ENCODE measurements around the gene KDM5C. TPM values are rescaled to one million over a fixed set of nuclear protein-coding genes. Genes with fewer than 3 reads are reported as not detected.

Gene KDM5C
- total RNA-seq, 1 donor from 2014 or later = 73.6 TPM

DNA sequence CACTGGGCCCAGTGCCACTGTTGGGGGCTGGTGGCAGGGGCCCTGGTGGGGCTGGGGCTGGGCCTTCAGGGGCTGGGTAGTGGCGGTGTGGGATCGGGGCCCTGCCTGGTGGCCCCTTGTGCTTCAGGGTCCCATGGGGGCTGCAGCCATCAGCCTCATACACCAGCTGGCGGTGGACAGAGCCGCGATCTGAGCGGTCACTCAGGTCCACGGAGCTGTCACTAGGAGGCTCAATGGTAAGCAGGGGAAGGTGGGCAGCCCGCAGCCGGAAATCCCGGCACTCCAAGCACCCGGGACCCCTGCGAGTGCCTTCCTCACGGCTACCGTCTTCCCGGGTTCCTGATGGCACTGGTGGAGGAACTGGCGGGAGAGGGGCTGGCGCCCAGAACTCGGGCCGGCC is 25.5 kb upstream of the KDM5C start:
- ATAC-seq = no peak

DNA sequence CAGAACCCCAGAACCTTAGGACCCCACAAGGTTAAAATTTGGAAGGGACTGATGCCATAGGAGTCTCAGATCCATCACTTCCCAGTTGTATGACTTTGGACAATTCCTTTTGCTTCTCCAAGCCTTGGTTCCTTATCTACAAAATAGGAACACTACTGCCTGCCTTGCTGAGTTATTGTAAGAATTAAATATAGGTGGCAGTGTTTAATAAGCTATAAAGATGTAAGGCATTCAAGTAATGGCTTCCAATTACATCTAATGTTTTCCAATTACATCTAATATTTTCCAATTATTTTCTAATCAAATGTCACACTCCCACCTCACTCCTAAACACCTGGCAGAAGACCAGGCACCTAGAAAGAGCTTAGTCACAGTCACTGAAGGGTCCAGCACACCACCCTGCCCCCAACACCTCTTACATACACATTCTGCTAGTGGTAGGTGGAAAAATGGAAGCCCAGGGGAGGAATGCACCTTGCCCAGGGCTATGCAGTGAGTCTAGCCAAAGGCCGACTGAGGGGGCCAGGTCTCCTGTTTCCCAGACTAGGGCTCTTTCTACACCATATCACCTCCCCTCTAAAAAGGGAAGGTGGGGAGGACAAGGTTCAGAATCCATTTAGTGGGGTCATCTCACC is 24.5 kb upstream of the KDM5C start:
- ATAC-seq = no peak

DNA sequence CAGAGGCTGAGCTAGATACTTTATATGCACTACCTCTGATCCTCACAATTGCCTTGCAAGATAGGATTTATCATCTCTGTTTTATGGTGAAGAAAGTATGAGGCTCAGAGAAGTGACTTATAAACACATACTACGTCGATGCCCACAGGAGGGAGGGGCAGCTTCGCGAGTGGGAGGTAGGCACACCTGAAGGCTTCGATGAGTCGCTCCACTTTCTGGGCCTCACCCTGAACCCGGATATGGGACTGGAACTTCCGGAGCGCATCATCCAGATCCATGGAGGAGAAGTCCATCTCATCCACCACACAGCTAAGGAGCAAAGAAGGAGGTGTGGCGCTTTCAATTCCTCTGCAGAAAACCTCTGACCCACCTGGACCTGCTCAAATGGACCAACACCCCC is 22.9 kb upstream of the KDM5C start:
- ATAC-seq = peak; percentile 56

DNA sequence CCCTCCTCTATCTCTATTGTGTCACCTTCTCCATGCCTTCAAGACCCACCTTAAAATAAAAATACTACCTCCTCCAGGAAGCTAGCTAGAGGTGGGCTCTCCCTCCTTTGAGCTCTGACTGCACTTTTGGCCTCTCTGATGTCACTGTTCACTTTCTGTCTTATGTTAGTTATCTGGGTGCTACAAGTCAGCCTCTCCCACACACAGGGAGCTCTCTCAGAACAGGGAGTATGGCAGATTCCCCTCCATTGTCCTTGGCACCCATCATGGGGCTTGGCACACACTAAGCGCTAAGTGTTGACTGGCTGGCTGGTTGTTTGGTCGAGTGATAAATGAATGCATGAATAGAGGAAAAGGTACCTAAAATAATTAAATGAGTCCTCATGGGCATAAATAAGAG is 21.2 kb upstream of the KDM5C start:
- no peak for ATAC-seq

DNA sequence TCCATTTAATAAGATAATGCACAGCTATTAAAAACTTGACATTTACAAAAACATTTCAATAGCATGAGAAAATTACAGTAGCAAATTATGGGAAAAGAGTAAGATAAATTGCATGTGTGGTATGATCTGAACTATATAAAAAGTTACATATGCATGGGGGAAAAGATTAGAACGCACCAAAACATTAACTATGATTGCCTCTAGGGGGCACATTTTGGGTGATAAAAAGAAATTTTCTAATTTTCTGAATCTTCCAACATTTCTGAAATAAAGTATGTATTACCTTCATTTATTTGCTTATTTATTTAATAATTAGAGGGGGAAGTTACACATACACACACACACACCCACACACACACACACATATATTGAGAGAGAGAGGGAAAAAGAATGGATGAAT is 19.6 kb upstream of the KDM5C start:
- ATAC-seq = no peak

DNA sequence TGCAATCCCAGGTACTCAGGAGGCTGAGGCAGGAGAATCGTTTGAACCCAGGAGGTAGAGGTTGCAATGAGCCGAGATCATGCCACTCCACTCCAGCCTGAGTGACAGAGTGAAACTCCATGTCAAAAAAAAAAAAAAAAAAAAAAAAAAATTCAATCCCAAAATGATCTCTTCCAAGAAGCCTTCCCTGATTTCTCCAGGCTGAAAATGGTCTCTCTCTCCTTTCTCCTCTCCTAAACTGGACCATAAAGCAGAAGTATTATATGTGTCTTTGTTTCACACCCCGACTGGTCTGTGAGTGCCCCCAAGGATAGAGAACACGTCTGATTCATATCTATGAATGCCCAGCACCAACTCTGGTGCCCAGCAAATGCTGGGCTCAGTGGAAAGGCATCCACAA is 17.3 kb upstream of the KDM5C start:
- no peak for ATAC-seq

DNA sequence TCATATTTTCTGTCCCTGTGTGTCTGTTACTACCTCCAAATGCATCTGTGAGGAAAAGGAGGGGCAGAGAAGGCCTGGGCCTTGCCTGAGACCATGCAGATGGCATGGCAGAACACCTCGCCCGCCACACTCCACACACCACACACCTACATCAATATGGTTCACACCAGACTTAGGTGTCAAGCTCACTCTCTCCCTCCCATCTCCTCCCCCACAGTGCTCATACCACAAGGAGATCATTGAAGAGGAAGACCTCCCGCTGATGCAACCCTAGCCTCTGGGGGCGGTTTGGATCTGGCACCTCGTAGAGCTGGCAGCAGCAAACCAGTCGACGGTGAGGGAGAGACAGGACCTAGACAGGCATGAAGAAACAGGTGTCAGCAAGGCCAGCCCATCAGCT is 16.6 kb upstream of the KDM5C start:
- no peak for ATAC-seq

DNA sequence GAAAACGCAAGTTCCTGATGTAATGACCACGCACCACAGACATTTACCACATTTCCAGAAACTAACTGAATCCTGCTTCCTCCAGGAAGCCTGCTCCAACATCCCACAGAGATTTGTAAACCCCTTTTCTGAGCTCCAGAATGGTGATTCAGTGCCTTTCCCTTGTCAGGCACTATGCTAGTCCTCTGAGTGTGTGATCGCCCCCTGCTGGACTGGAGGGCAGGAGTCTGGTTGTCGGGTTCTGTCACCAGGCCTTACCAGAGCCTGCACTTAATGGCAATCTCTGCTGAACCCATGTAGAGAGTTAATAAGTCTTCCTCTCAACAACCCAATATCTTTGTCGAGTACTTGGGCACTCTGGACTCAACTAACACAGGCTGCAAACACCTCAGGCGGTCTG is 14.5 kb upstream of the KDM5C start:
- no peak for ATAC-seq

DNA sequence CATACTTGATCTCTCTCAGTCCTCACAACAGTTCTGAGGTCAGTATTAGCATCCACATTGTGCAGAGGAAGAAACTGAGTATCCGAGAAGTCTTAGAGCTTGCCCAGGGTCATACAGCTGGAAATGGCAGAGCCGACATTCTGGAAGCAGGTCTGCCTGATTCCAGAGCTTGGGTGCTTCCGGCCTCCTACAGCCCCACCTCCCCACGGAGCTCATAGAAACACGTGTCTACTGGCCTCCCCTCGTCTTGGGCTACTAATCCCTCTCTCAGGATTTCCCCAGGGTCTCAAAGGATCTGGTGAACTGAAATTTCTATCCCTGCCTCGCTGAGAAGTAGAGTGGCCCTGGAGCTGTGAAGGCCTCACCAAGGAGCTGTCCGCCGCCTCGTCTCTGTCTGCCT is 12.0 kb upstream of the KDM5C start:
- no peak for ATAC-seq

DNA sequence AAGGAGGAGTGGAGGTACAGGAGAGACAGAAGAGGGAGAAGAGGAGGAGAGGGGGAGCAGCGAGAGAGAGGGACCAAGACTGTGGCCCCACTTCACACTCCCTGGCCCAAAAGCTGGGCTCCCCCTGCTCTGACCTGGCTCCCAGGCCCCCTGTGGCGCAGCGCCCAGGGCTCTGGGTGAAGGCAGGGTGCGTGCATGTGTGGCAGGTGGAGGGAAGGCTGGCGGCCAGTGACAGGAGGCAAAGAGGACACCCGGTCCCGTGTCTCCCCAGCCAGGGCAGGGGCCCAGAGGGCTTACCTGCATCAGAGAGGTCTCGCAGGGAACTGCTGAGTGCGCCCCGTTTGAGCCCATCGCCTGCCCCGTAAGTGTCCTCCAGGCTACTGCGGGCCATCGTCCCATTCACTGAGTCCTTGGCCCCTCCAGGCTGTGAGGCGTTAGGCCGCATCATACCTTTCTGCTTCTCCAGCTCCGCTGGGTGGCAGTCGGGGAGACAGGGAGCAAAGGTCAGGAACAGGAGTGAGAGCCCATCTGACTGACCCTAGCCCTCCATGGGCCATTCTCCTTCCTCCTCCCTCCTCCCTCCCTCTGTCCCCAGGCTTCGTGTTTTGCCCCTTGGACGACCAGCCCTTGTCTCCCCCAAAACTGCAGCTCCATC is 11.1 kb upstream of the KDM5C start:
- no peak for ATAC-seq

DNA sequence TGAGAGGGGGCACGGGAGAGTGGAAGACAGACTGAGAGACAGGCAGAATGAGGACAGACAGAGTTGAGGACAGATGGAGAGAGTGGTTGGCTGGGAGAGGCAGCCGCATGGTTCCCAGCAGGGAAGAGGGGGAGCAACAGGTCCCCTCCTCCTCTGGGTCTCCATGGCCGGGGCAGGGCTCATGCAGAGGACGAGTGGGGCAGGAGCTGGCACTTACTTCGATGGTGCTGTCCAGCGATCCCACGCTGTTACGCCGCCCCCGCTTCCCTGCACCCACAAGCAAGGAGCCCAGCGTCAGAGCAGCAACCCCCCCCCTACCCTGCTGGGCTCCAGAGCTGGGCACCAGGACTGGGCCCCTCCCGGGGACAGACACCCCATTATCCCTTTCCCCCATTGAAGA is 10.6 kb upstream of the KDM5C start:
- ATAC-seq = no peak

DNA sequence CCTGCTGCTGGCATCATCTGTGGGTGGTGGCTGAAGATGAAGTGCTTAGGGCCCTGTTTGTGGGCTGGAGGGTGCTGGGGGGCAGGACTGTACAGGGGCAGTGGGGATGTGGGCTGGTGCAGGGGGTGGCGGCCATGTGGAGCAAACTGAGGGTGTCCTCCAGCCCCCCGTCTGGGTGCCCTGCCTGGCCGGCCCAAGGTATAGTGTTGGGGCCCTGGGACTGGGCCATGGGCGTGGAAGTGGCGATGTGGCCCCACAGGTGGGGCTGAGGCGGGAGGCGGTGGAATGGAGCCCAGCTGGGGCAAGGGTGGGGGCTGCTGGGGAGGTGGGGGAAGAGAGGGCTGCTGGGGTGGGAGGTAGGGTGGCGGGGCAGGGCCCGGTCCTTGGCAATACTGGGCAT is 9.5 kb upstream of the KDM5C start:
- ATAC-seq = no peak

DNA sequence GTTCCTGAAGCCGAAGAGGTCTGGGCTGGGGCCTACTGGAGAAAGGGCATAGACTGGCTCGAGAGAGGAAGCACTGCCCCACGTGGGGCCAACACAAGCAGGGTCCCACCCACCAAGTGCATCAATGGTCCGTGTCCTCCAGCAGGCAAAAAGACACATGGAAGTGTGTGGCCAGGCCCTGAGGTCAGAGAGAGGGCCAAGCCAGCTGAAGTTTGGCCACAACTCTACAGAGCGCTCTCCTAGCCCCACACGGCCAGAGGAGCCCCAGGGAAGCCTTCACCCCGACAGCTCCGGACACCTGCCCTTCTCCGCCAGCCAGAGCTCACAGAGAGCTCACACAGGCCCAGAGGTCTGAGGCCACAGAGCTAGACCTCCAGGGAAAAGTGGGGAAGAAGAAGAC is 8.5 kb upstream of the KDM5C start:
- ATAC-seq = no peak

DNA sequence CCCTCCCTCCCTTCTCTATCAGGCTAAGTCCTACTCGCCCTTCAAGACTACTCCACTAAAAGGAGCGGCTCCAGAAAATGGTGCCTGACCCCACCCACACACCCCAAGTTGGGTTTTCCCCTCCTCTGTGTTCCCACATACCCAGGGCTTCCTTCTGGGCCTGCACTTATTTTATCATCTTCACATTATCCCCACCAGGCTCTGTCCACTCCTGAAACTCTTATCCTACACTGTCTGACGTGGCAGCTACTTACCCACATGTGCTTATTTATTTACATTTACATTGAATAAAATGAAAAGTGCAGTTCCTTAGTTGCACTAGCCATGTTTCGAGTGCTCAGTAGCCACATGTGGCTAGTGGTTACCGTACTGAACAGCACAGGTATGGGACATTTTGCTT is 5.1 kb upstream of the KDM5C start:
- ATAC-seq = no peak

DNA sequence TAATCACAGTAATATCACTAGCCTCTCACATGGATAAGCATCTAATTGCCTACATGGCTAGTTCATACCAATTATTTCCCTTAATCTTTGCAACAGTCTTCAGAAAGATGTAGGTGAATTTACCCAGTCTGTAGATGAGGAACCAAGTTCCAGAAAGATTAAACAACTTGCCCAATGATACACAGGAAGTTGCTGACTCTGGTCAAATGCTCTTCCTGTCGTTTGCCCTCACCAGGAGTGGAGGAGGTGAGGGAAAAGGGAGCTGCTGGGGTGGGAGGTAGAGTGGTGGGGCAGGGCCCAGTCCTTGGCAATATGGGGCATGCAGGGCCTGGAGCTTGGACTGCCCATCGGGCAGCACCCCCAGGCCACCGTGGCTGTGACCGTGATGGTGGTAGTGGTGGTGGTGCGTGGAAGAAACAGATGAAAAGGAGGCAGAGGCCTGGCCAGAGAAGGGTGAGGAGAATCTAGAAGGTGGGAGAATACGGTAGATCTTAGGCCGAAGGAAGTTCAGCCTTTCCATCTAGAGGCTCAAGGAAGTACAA is 2.3 kb upstream of the KDM5C start:
- ATAC-seq = no peak

DNA sequence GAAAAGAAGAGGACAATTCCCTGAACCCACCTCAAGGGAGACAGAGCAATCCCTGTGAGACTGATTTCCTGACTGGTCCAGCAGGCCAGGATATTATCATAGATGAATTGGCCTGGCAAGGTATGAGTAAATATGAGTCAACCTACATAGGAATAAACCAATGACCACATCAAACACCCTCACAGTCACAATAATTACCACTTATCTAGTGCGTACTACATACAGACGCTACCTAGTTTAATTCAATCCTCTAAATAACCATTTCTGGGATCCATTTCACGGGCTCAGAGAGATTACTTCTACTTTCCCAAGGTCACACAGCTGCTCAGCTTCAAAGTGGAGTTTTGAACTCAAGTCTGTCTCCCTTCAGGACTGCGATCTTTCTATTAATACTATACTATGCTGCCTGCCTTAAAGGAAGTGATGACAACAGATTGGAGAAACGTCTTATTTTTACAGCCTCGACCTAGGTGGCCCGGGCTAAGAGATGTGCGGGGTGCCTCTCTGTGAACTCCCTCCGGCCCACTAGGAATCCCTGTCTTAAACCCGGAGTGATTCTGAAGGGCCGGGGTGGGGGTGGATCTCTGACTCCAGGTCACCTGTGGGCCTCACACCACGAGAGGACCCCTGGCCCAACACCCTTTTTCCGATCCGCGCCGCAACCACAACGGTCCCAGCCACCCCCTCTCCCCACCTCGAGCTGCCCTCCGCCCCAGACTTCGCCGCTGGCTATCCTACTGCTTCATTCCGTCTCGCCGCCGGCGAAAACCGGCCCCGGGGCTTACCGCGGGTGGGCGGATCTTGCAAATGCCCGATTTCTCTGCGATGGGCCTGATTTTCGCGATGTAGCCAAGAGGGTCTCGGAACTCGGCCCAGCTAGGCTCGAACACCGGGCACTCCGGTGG is 800 bp downstream of the KDM5C start:
- peak; percentile 67 for ATAC-seq

DNA sequence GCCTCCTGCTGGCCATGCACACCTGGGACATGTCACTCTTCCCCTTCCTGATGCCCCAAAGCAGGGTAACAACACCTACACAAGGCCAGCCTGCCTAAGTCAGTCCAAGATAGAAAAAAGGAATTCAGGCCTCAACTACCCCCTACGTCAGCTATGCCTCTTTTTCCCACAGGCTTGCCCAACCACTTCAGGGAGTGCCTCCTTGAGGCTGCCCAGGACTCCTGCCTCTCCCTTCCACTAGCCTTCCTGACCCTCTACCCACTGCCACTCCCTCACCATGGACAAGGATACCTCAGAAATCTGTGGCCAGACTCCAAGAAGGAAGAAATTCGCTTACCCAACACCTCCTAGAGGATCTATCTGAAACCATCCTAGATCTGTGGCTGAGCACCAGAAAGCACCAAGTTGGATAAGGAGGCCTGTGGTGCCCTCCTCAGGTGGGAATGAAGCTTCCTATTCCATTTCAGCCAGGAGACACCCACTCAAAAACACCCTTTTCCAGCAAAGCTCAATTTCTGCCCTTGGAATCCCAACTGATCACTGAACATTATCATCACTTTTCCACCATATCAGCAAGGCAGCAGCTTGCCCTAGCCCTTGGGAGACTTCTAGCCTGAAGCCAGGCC is 1.8 kb downstream of the KDM5C start:
- peak; percentile 3 for ATAC-seq

DNA sequence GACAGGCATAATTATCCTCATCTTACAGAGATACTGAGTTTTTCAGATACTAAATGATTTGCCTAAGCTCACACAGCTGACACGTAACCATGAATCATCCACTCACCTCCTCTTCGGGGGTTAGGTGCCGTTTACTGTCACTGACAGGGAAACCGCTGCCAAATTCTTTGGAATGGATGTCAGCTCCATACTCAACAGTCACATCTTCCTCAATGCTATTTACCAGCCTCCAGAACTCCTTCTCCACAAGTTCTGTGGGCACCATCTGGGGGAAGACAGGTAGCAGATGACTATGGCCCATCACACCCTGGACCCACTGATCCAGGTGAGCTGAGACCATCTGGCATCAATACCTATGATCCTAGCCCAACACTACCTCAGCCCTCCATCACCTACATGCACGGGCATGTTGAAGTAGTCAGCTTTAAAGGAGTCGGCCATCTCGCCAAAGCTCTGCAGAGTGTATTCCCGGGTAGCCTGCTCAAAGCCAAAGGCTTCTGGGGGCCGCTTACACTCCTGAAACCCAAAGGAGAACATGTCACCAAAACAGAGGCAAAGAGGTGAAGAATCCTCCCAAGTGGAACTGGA is 13.5 kb downstream of the KDM5C start:
- peak; percentile 67 for ATAC-seq

DNA sequence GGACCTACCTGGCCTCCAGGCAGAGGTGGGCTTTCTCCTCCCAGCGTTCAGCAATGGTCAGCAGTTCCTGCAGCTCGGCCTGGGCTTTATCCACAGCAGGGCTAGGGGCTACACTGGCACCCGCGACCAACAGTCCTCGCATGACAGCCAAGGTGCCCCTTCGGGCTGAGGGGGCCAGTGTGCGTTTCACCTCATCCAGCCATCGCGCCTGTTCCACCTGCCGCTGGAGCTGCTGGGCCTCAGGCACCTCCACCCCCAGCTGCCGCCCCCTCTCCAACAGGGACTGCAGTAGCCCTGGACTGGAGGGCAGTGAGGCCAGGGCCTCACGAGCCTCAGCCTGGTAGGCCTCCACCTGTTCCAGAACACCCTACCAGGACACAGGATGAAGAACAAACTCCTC is 28.3 kb downstream of the KDM5C start:
- ATAC-seq = no peak

DNA sequence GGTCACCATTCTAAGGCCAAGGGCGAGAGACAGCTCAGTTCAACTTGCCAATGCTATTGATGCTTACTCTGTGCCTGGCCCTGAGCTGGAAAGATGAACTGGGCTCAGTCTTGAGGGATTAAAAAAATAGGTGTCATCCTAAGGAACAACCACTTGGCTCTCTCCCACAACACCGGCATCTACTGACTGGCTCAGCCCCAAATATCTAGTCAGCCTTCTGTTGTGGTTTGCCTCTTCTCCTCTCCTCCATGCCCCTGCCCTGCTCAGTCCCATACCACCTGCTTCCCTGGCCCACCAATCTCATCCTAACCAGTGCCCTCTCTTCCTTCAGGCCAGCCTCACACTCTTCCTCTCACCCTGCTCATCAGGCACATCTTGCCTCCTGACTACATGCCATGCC is 29.6 kb downstream of the KDM5C start:
- ATAC-seq = no peak

DNA sequence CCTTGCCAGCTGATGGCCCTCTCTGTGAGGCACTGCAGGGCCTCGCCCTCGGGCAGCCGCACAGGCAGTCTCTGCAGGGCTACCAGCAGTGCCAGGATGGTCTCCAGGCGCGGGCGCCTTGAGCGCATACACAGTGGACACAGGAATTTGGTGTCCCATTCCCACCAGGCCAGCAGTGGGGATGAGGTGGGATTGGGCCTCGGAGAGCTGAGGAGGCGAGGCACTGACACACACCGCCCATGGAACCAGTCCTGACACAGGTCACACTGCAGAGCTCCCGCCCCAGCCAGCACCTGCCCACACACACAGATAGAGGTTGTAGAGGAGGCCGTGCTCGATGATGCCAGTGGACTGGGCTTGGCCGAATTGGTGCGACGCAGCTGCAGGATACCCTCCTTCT is 30.7 kb downstream of the KDM5C start:
- no peak for ATAC-seq

DNA sequence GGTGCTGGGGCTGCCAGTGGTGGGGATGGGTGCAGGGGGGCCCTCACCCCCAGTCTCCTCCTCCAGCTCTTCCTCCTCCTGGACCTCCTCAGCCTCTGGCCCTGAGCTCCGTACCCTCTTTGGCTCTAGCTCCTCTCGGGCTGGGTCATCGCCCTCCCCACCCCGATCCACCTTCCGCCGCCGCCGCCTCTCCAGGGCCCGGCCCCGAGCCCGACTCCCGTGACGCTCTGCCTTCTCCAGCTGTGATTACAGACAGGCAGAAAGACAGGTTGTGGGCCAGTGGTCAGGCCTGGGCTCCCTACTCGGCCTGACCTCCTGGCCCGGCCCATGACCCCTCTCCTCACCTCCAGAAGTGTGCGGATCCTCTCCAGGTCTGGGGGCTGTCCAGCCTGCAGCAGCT is 31.9 kb downstream of the KDM5C start:
- ATAC-seq = no peak
